ENCODE results near the gene ASAP2.

ASAP2 gene

GRCh38 chr2:9291331-9291730 is 84.7 kb downstream of the ASAP2 start:
- TF ChIP-seq, protein P1, sequence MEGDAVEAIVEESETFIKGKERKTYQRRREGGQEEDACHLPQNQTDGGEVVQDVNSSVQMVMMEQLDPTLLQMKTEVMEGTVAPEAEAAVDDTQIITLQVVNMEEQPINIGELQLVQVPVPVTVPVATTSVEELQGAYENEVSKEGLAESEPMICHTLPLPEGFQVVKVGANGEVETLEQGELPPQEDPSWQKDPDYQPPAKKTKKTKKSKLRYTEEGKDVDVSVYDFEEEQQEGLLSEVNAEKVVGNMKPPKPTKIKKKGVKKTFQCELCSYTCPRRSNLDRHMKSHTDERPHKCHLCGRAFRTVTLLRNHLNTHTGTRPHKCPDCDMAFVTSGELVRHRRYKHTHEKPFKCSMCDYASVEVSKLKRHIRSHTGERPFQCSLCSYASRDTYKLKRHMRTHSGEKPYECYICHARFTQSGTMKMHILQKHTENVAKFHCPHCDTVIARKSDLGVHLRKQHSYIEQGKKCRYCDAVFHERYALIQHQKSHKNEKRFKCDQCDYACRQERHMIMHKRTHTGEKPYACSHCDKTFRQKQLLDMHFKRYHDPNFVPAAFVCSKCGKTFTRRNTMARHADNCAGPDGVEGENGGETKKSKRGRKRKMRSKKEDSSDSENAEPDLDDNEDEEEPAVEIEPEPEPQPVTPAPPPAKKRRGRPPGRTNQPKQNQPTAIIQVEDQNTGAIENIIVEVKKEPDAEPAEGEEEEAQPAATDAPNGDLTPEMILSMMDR (IDR thresholded peaks at IDR 0.05; ENCODE audit: insufficient read depth, low read depth, low read length, missing control alignments): no peak
- no peak overlapping the region for H3K4me3 ChIP-seq (ENCODE audit: low read depth, low read length)
- no peak for DNase-seq (ENCODE audit: low read depth)

DNA sequence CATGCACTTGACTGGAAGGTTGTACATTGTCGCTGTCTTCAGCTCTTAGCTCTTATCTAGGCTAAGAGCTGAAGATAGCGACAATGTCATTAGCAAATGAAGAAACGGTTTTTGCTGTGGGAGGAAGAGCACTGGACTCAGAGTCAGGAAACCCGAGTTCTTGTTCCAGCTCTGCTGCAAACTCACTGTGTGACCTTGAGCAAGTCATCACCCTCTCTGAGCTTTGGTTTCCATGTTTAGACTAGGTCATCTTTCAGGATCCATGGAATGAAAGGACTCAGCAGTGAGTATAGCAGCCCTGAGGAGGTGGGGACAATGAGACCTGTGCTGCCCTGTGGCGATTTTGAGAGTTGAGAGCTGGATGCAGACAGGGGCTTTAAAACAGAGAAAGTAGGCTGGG is 85.3 kb downstream of the ASAP2 start:
- TF ChIP-seq, protein P1 (IDR thresholded peaks at IDR 0.05; ENCODE audit: insufficient read depth, low read depth, low read length, missing control alignments): no peak
- no peak for DNase-seq (ENCODE audit: low read depth)
- no peak overlapping the region for H3K4me3 ChIP-seq (ENCODE audit: low read depth, low read length)

- TF ChIP-seq, protein P1 (IDR thresholded peaks at IDR 0.05; ENCODE audit: insufficient read depth, low read depth, low read length, missing control alignments): no peak
- no peak for DNase-seq (ENCODE audit: low read depth)
- H3K4me3 ChIP-seq (ENCODE audit: low read depth, low read length): no peak overlapping the region
Observed at GRCh38 chr2:9292426-9292825, 85.8 kb downstream of the ASAP2 start.

DNA sequence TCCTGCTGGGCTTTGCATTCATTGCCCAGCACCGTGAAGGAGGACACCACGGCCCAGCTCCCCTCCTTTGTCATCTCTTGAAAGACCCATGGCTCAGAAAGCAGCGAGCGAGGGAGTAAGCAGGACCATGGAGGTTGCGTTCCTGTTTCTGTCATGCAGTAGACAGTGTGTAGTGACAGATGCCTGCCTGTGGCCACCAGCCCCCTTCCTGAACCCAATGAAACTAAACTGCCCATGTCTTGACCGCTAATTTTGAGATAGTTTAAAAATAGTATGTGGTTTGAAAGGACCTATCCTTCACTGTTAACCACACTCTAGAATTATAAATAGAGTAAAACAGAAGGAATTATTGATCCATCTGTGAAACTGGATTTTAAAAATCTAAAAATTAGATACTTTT is 88.2 kb downstream of the ASAP2 start:
- TF ChIP-seq, protein P1 (IDR thresholded peaks at IDR 0.05; ENCODE audit: insufficient read depth, low read depth, low read length, missing control alignments): no peak
- no peak for DNase-seq (ENCODE audit: low read depth)
- no peak overlapping the region for H3K4me3 ChIP-seq (ENCODE audit: low read depth, low read length)

DNA sequence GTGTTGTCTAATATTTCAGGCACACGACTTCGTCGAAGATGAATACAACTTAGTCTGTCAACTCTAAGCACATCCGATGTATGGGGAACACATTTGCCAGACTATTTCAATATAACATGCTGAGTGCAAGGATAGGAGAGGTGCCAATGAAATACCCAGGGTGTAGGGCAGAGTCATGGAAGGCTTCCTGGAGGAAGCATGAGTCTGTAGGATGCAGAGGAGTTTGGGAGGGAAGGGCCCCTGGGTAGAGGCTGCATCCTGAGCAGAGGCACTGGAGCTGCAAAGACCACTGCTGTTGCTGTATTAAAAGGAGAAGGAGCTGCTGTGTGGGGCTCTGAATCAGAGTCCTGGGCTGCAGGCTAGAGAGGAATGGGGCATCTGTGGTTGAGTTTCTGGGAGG is 89.9 kb downstream of the ASAP2 start:
- TF ChIP-seq, protein P1 (IDR thresholded peaks at IDR 0.05; ENCODE audit: insufficient read depth, low read depth, low read length, missing control alignments): no peak
- DNase-seq (ENCODE audit: low read depth): no peak
- no peak overlapping the region for H3K4me3 ChIP-seq (ENCODE audit: low read depth, low read length)

- TF ChIP-seq, protein P1 (IDR thresholded peaks at IDR 0.05; ENCODE audit: insufficient read depth, low read depth, low read length, missing control alignments): no peak
- no peak for DNase-seq (ENCODE audit: low read depth)
- H3K4me3 ChIP-seq (ENCODE audit: low read depth, low read length): no peak overlapping the region
Observed at GRCh38 chr2:9297156-9297555, 90.5 kb downstream of the ASAP2 start.

- no peak for DNase-seq (ENCODE audit: low read depth)
- TF ChIP-seq, protein P1 (IDR thresholded peaks at IDR 0.05; ENCODE audit: insufficient read depth, low read depth, low read length, missing control alignments): no peak
Observed at GRCh38 chr2:9297807-9298206, 91.2 kb downstream of the ASAP2 start.

More at GRCh38 chr2:9297807-9298206, 91.2 kb downstream of the ASAP2 start:
- H3K4me3 ChIP-seq (ENCODE audit: low read depth, low read length): no peak overlapping the region
